NCI-H2107 treated with DMSO at 0.1 percent for 48 hours (cell line): ENCODE measurements around the gene NBPF1.
"Not testable (repeated sequence)": the region's sequence is repeated elsewhere in the genome, so short reads cannot be mapped to it uniquely, and the experiment has no call there.

ENCODE experiments used
- DNase-seq: peaks from one replicate; lab custom pipeline; 2025; ENCODE audit not compliant: unreplicated experiment; lab: John Stamatoyannopoulos, UW

Gene NBPF1

GRCh38 chr1:16607853-16608815 lies 5.2 kb downstream of the NBPF1 start:
- not testable (repeated sequence) for DNase-seq

GRCh38 chr1:16607433-16607851 lies 5.9 kb downstream of the NBPF1 start:
- no peak for DNase-seq

GRCh38 chr1:16606666-16607432 lies 6.5 kb downstream of the NBPF1 start:
- DNase-seq: not testable (repeated sequence)

GRCh38 chr1:16605532-16606505 lies 7.5 kb downstream of the NBPF1 start:
- DNase-seq: no peak

- DNase-seq: no peak
Observed at GRCh38 chr1:16605213-16605525, 8.2 kb downstream of the NBPF1 start.

GRCh38 chr1:16604514-16605212 lies 8.7 kb downstream of the NBPF1 start:
- DNase-seq: not testable (repeated sequence)

- DNase-seq: not testable (repeated sequence)
Observed at GRCh38 chr1:16603623-16604022, 9.7 kb downstream of the NBPF1 start.

- not testable (repeated sequence) for DNase-seq
Observed at GRCh38 chr1:16602336-16603011, 10.9 kb downstream of the NBPF1 start.

GRCh38 chr1:16600855-16601786 lies 12.2 kb downstream of the NBPF1 start:
- DNase-seq: not testable (repeated sequence)

GRCh38 chr1:16599326-16599725 lies 14.0 kb downstream of the NBPF1 start:
- DNase-seq: not testable (repeated sequence)

GRCh38 chr1:16595216-16595615 lies 18.1 kb downstream of the NBPF1 start:
- DNase-seq: not testable (repeated sequence)

GRCh38 chr1:16591845-16592244 lies 21.5 kb downstream of the NBPF1 start:
- DNase-seq: not testable (repeated sequence)

- DNase-seq: not testable (repeated sequence)
Observed at GRCh38 chr1:16588081-16588480, 25.3 kb downstream of the NBPF1 start.

GRCh38 chr1:16587639-16588038 lies 25.7 kb downstream of the NBPF1 start:
- DNase-seq: not testable (repeated sequence)

- DNase-seq: not testable (repeated sequence)
Observed at GRCh38 chr1:16565324-16565723, 48.0 kb downstream of the NBPF1 start.

GRCh38 chr1:16561035-16561434 lies 52.3 kb downstream of the NBPF1 start:
- DNase-seq: not testable (repeated sequence)

- not testable (repeated sequence) for DNase-seq
Observed at GRCh38 chr1:16560498-16560897, 52.9 kb downstream of the NBPF1 start.

- not testable (repeated sequence) for DNase-seq
Observed at GRCh38 chr1:16559688-16560087, 53.7 kb downstream of the NBPF1 start.
